ENCODE measurements around the gene MAGEA6.
"Not testable (repeated sequence)": the region's sequence is repeated elsewhere in the genome, so short reads cannot be mapped to it uniquely, and the experiment has no call there.

The MAGEA6 gene

GRCh38 chrX:152806035-152806434 lies 36.5 kb upstream of the MAGEA6 start:
- TF ChIP-seq CTCF (IDR thresholded peaks at IDR 0.05; ENCODE audit: insufficient read depth, missing control alignments), result no peak
- FAIRE-seq, result no peak
- no peak for DNase-seq (ENCODE audit: insufficient read length, low spot score)

- no peak for FAIRE-seq
- no peak for TF ChIP-seq CTCF (IDR thresholded peaks at IDR 0.05; ENCODE audit: insufficient read depth, missing control alignments)
- DNase-seq (ENCODE audit: insufficient read length, low spot score), result no peak
These were observed 29.5 kb upstream of the MAGEA6 start for GRCh38 chrX:152798945-152799344.

- DNase-seq (ENCODE audit: insufficient read length, low spot score); FAIRE-seq: not testable (repeated sequence)
These were observed 17.6 kb upstream of the MAGEA6 start for GRCh38 chrX:152787062-152787461.

GRCh38 chrX:152766562-152766961 lies 2.9 kb downstream of the MAGEA6 start:
- not testable (repeated sequence) for DNase-seq (ENCODE audit: insufficient read length, low spot score); FAIRE-seq

- DNase-seq (ENCODE audit: insufficient read length, low spot score); FAIRE-seq: not testable (repeated sequence)
These were observed 7.9 kb downstream of the MAGEA6 start for GRCh38 chrX:152761582-152761981.

GRCh38 chrX:152759544-152759943 lies 9.9 kb downstream of the MAGEA6 start:
- DNase-seq (ENCODE audit: insufficient read length, low spot score); FAIRE-seq: not testable (repeated sequence)

GRCh38 chrX:152758918-152759317 lies 10.6 kb downstream of the MAGEA6 start, which contains the start of gene CSAG3:
Gene CSAG3, plus strand, starts transcription at chrX:152759218.
- FAIRE-seq; DNase-seq (ENCODE audit: insufficient read length, low spot score): not testable (repeated sequence)

GRCh38 chrX:152754871-152755270 lies 14.6 kb downstream of the MAGEA6 start:
- not testable (repeated sequence) for FAIRE-seq; DNase-seq (ENCODE audit: insufficient read length, low spot score)

- not testable (repeated sequence) for DNase-seq (ENCODE audit: insufficient read length, low spot score); FAIRE-seq
These were observed 15.5 kb downstream of the MAGEA6 start, which contains the start of gene MAGEA2 for GRCh38 chrX:152753686-152754650. Gene MAGEA2, minus strand, starts transcription at chrX:152753842. Its CDS starts 2,479 bp downstream, at chrX:152751363.

- FAIRE-seq, result no peak
- no peak for TF ChIP-seq CTCF (IDR thresholded peaks at IDR 0.05; ENCODE audit: insufficient read depth, missing control alignments)
- DNase-seq (ENCODE audit: insufficient read length, low spot score), result no peak
These were observed 30.9 kb downstream of the MAGEA6 start for GRCh38 chrX:152738560-152738959.

GRCh38 chrX:152736528-152736927 lies 33.0 kb downstream of the MAGEA6 start:
- FAIRE-seq; DNase-seq (ENCODE audit: insufficient read length, low spot score): not testable (repeated sequence)

Measured in D721Med (cell line).